WTC11 (cell line): ENCODE data around the gene GALNT7. TPM values are rescaled to one million over a fixed set of nuclear protein-coding genes. Genes with fewer than 3 reads are reported as not detected.

Experiments used
- ATAC-seq: fragments of 200-7000 bp; cut with Tn5 transposase; 2 replicates; pipeline ENCODE4 v1.10.0; 2021; ENCODE audit warnings: mild to moderate bottlenecking, moderate library complexity
- CTCF ChIA-PET: fragments of 300-600 bp; sonication (Branson Sonifier 250); formaldehyde crosslinking; loops from one replicate; lab custom pipeline; 2021; ENCODE audit warnings: antibody characterized with exemption; lab: Charles Lee
- POLR2A ChIA-PET: fragments of 350-600 bp; sonication (Branson Sonifier 250); formaldehyde crosslinking; loops from one replicate; lab custom pipeline; 2021; ENCODE audit warnings: antibody characterized with exemption; lab: Charles Lee
- DNase-seq: peaks from one replicate; pipeline ENCODE4 v3.0.0; 2021; ENCODE audit warnings: low spot score
- H3K27ac Mint-ChIP-seq: 2 replicates; pipeline ENCODE4 v1.8.0; 2021; ENCODE audit warnings: mixed read lengths
- H3K27me3 Mint-ChIP-seq: 2 replicates; pipeline ENCODE4 v1.8.0; 2021; ENCODE audit warnings: low read depth, mild to moderate bottlenecking, moderate library complexity, mixed read lengths
- H3K36me3 Mint-ChIP-seq: 2 replicates; pipeline ENCODE4 v1.8.0; 2021; ENCODE audit warnings: mixed read lengths
- H3K4me1 Mint-ChIP-seq: 2 replicates; pipeline ENCODE4 v1.8.0; 2022; ENCODE audit warnings: mixed read lengths
- H3K4me3 Mint-ChIP-seq: 2 replicates; pipeline ENCODE4 v1.8.0; 2021; ENCODE audit warnings: mild to moderate bottlenecking, moderate library complexity, mixed read lengths
- H3K9me3 Mint-ChIP-seq: 2 replicates; pipeline ENCODE4 v1.8.0; 2021; ENCODE audit warnings: mixed read lengths
- CBFB ChIP-seq: sonication (generic); formaldehyde crosslinking; IDR thresholded peaks from 2 replicates; pipeline ENCODE4 v1.8.1; 2022; ENCODE audit warnings: mild to moderate bottlenecking, low read depth, missing genetic modification reagents
- CDX4 ChIP-seq: fragments of 250-450 bp; sonication (Bioruptor Pico); IDR thresholded peaks from 2 replicates; pipeline ENCODE4 v1.9.0; 2021; ENCODE audit warnings: moderate library complexity, mild to moderate bottlenecking, inconsistent platforms, borderline replicate concordance
- E2F1 ChIP-seq: sonication (generic); formaldehyde crosslinking; IDR thresholded peaks from 2 replicates; pipeline ENCODE4 v1.8.0; 2022; ENCODE audit warnings: mild to moderate bottlenecking, missing genetic modification reagents
- ELF4 ChIP-seq: sonication (generic); formaldehyde crosslinking; IDR thresholded peaks from 2 replicates; pipeline ENCODE4 v1.8.1; 2022; ENCODE audit warnings: low read depth, mild to moderate bottlenecking, moderate library complexity, missing genetic modification reagents
- FOXK1 ChIP-seq: sonication (generic); formaldehyde crosslinking; IDR thresholded peaks from 2 replicates; pipeline ENCODE4 v1.8.0; 2022; ENCODE audit warnings: mild to moderate bottlenecking, moderate library complexity, missing genetic modification reagents
- FOXP1 ChIP-seq: sonication (generic); formaldehyde crosslinking; IDR thresholded peaks from 2 replicates; pipeline ENCODE4 v1.8.0; 2022; ENCODE audit warnings: missing genetic modification reagents, mild to moderate bottlenecking, moderate library complexity, borderline replicate concordance
- IRF2 ChIP-seq: sonication (generic); formaldehyde crosslinking; IDR thresholded peaks from 2 replicates; pipeline ENCODE4 v1.8.0; 2022; ENCODE audit warnings: low read depth, missing genetic modification reagents, borderline replicate concordance
- PRRX2 ChIP-seq: fragments of 250-450 bp; sonication (Bioruptor Pico); IDR thresholded peaks from 2 replicates; pipeline ENCODE4 v1.8.0; 2021; ENCODE audit warnings: mild to moderate bottlenecking
- SP1 ChIP-seq: sonication (generic); formaldehyde crosslinking; conservative IDR thresholded peaks from 2 replicates; pipeline ENCODE4 v1.8.1; 2022; ENCODE audit warnings: missing genetic modification reagents
- TEAD4 ChIP-seq: sonication (generic); formaldehyde crosslinking; IDR thresholded peaks from 2 replicates; pipeline ENCODE4 v1.8.0; 2022; ENCODE audit warnings: mild to moderate bottlenecking, missing genetic modification reagents
- TP53 ChIP-seq: sonication (generic); formaldehyde crosslinking; IDR thresholded peaks from 2 replicates; pipeline ENCODE4 v1.8.1; 2023; ENCODE audit warnings: mild to moderate bottlenecking, missing genetic modification reagents
- USF2 ChIP-seq: sonication (generic); formaldehyde crosslinking; IDR thresholded peaks from 2 replicates; pipeline ENCODE4 v1.8.1; 2023; ENCODE audit warnings: mild to moderate bottlenecking, missing genetic modification reagents, moderate library complexity
- ZBTB21 ChIP-seq: sonication (generic); formaldehyde crosslinking; IDR thresholded peaks from 2 replicates; pipeline ENCODE4 v1.8.1; 2023; ENCODE audit warnings: mild to moderate bottlenecking, missing genetic modification reagents, borderline replicate concordance
- ZNF416 ChIP-seq: fragments of 250-450 bp; sonication (Bioruptor Pico); IDR thresholded peaks from 2 replicates; pipeline ENCODE4 v1.9.0; 2021; ENCODE audit warnings: mild to moderate bottlenecking, inconsistent platforms
- total RNA-seq: library from RNA; stranded (reverse); gene quantifications from 3 replicates; pipeline ENCODE4 v1.2.3, GENCODE V29; 2021
- TF ChIP-seq, protein P1 (sequence below): sonication (generic); formaldehyde crosslinking; IDR thresholded peaks from 2 replicates; pipeline ENCODE4 v1.8.1; 2023; ENCODE audit warnings: mild to moderate bottlenecking, missing genetic modification reagents, borderline replicate concordance
- TF ChIP-seq, protein P2 (sequence below): sonication (generic); formaldehyde crosslinking; IDR thresholded peaks from 2 replicates; pipeline ENCODE4 v1.8.0; 2022; ENCODE audit warnings: mild to moderate bottlenecking, missing genetic modification reagents
- TF ChIP-seq, protein P3 (sequence below): sonication (generic); formaldehyde crosslinking; IDR thresholded peaks from 2 replicates; pipeline ENCODE4 v1.8.1; 2022; ENCODE audit warnings: low read depth, mild to moderate bottlenecking, moderate library complexity, missing genetic modification reagents, borderline replicate concordance

Gene GALNT7
- total RNA-seq, 1 experiment from 2014 or later, result 86.9 TPM

DNA sequence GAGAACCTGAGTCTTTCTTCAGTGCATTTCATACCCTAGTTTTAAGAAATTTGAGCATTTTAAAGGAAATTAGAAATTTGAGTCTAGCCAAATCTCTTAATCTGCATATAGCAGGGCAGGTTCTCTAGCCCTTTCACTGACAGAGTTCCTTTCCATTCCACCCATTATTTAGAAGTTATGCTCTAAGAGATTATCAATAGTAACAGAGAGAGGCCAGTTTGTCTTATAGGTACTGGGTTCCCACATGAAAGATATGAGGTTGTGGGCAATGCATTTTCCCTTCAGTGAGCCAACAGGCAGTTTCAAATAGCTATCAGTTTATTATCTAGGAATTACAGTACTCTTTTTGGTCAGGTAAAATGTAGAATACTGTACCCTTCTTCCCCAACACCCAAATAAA lies 7.3 kb upstream of the GALNT7 start:
- Mint-ChIP-seq H3K27me3 (no peaks in the 10 kb centered on the region), H3K4me3 (no peak overlapping the region), H3K4me1 (peaks cover 3% of the 10 kb centered on the region), H3K27ac (no peak overlapping the region), H3K9me3 (no peaks in the 10 kb centered on the region), H3K36me3 (peaks cover 15% of the 10 kb centered on the region)
- TF ChIP-seq TEAD4 (CRISPR knock-in tag), result no peak
- TF ChIP-seq, protein P1, sequence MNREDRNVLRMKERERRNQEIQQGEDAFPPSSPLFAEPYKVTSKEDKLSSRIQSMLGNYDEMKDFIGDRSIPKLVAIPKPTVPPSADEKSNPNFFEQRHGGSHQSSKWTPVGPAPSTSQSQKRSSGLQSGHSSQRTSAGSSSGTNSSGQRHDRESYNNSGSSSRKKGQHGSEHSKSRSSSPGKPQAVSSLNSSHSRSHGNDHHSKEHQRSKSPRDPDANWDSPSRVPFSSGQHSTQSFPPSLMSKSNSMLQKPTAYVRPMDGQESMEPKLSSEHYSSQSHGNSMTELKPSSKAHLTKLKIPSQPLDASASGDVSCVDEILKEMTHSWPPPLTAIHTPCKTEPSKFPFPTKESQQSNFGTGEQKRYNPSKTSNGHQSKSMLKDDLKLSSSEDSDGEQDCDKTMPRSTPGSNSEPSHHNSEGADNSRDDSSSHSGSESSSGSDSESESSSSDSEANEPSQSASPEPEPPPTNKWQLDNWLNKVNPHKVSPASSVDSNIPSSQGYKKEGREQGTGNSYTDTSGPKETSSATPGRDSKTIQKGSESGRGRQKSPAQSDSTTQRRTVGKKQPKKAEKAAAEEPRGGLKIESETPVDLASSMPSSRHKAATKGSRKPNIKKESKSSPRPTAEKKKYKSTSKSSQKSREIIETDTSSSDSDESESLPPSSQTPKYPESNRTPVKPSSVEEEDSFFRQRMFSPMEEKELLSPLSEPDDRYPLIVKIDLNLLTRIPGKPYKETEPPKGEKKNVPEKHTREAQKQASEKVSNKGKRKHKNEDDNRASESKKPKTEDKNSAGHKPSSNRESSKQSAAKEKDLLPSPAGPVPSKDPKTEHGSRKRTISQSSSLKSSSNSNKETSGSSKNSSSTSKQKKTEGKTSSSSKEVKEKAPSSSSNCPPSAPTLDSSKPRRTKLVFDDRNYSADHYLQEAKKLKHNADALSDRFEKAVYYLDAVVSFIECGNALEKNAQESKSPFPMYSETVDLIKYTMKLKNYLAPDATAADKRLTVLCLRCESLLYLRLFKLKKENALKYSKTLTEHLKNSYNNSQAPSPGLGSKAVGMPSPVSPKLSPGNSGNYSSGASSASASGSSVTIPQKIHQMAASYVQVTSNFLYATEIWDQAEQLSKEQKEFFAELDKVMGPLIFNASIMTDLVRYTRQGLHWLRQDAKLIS (CRISPR knock-in tag), result no peak
- TF ChIP-seq CBFB (CRISPR knock-in tag), result no peak
- TF ChIP-seq PRRX2, result no peak
- no peak for TF ChIP-seq SP1 (CRISPR knock-in tag)
- no peak for TF ChIP-seq E2F1
- no peak for TF ChIP-seq FOXK1 (CRISPR knock-in tag)
- no peak for TF ChIP-seq CDX4 (CRISPR knock-in tag)
- no peak for TF ChIP-seq TP53 (CRISPR knock-in tag)
- TF ChIP-seq, protein P2, sequence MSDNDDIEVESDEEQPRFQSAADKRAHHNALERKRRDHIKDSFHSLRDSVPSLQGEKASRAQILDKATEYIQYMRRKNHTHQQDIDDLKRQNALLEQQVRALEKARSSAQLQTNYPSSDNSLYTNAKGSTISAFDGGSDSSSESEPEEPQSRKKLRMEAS (CRISPR knock-in tag), result no peak
- no peak for TF ChIP-seq ELF4 (CRISPR knock-in tag)
- TF ChIP-seq FOXP1, result no peak
- no peak for TF ChIP-seq ZBTB21 (CRISPR knock-in tag)
- DNase-seq (no peak), ATAC-seq (no peak)
- ChIA-PET POLR2A (no interaction called here), CTCF (interaction anchor here (1.2 to 1.3 kb wide), 2 partner anchors 136 to 148 kb away, joined by 3 to 5 read pairs; no protein-coding TSS in a partner anchor)

- Mint-ChIP-seq H3K27me3 (no peaks in the 10 kb centered on the region), H3K36me3 (peaks cover 23% of the 10 kb centered on the region), H3K4me1 (peaks cover 21% of the 10 kb centered on the region), H3K9me3 (no peaks in the 10 kb centered on the region), H3K4me3 (no peak overlapping the region), H3K27ac (no peak overlapping the region)
- ChIA-PET POLR2A (no interaction called here), CTCF (no interaction called here)
- TF ChIP-seq IRF2 (CRISPR knock-in tag) (no peak), E2F1 (no peak), USF2 (no peak), SP1 (CRISPR knock-in tag) (no peak), ZNF416 (CRISPR knock-in tag) (no peak), ZBTB21 (CRISPR knock-in tag) (no peak)
- TF ChIP-seq, protein P3, sequence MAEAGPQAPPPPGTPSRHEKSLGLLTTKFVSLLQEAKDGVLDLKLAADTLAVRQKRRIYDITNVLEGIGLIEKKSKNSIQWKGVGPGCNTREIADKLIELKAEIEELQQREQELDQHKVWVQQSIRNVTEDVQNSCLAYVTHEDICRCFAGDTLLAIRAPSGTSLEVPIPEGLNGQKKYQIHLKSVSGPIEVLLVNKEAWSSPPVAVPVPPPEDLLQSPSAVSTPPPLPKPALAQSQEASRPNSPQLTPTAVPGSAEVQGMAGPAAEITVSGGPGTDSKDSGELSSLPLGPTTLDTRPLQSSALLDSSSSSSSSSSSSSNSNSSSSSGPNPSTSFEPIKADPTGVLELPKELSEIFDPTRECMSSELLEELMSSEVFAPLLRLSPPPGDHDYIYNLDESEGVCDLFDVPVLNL (CRISPR knock-in tag), result no peak
- DNase-seq (no peak), ATAC-seq (no peak)
Observed at GRCh38 chr4:173165706-173166105, 2.9 kb upstream of the GALNT7 start.
